HUES6 (cell line): ENCODE measurements around the gene ZEB2.

Source experiments
- H3K27ac ChIP-seq: 2 replicates; pipeline ENCODE4 v1.7.0; 2013; ENCODE audit warnings: low read depth, mild to moderate bottlenecking, low read length, inconsistent platforms
- H3K27me3 ChIP-seq: 2 replicates; pipeline ENCODE4 v1.6.1; 2013; ENCODE audit warnings: low read length; ENCODE audit not compliant: control insufficient read depth, insufficient read depth
- H3K36me3 ChIP-seq: 2 replicates; pipeline ENCODE4 v1.6.1; 2013; ENCODE audit warnings: low read length; ENCODE audit not compliant: control insufficient read depth, insufficient read depth
- H3K4me1 ChIP-seq: 2 replicates; pipeline ENCODE4 v1.6.1; 2013; ENCODE audit warnings: low read length; ENCODE audit not compliant: control insufficient read depth, insufficient read depth
- H3K4me3 ChIP-seq: 2 replicates; pipeline ENCODE4 v1.5.1; 2013; ENCODE audit warnings: low read depth, low read length
- H3K9ac ChIP-seq: one replicate; pipeline ENCODE4 v1.6.1; 2013; ENCODE audit warnings: mild to moderate bottlenecking, low read length
- H3K9me3 ChIP-seq: 2 replicates; pipeline ENCODE4 v1.6.1; 2013; ENCODE audit warnings: low read depth, low read length; ENCODE audit not compliant: control insufficient read depth, insufficient read depth

The ZEB2 gene

GRCh38 chr2:144518748-144519596 is 947 bp downstream of the ZEB2 start:
- Histone ChIP-seq H3K4me1 (peaks cover 37% of the 10 kb centered on the region), H3K9ac (peak overlapping the region; percentile 92)

GRCh38 chr2:144517866-144518747 is 1.8 kb downstream of the ZEB2 start:
- Histone ChIP-seq H3K9me3 (no peaks in the 10 kb centered on the region), H3K9ac (peak overlapping the region; percentile 92), H3K27ac (no peak overlapping the region; the same call in 1 of the 2 replicates), H3K27me3 (peaks cover 94% of the 10 kb centered on the region), H3K4me3 (peak overlapping the region; percentile 87), H3K36me3 (no peaks in the 10 kb centered on the region), H3K4me1 (peaks cover 42% of the 10 kb centered on the region)

More at GRCh38 chr2:144518748-144519596, 947 bp downstream of the ZEB2 start:
- no peaks in the 10 kb centered on the region for H3K9me3 ChIP-seq
- H3K36me3 ChIP-seq: no peaks in the 10 kb centered on the region
- H3K27me3 ChIP-seq: peaks cover 87% of the 10 kb centered on the region
- H3K27ac ChIP-seq: no peak overlapping the region
- peak overlapping the region; percentile 87 for H3K4me3 ChIP-seq

GRCh38 chr2:144516981-144517865 is 2.7 kb downstream of the ZEB2 start:
- Histone ChIP-seq H3K9ac (peak overlapping the region; percentile 92), H3K4me1 (peaks cover 51% of the 10 kb centered on the region), H3K36me3 (no peaks in the 10 kb centered on the region)

GRCh38 chr2:144516411-144516980 is 3.4 kb downstream of the ZEB2 start:
- Histone ChIP-seq H3K4me1 (peaks cover 56% of the 10 kb centered on the region), H3K9ac (peak overlapping the region; percentile 82), H3K4me3 (peak overlapping the region; percentile 62), H3K36me3 (no peaks in the 10 kb centered on the region), H3K27ac (no peak overlapping the region; the same call in 1 of the 2 replicates), H3K9me3 (no peaks in the 10 kb centered on the region), H3K27me3 (peaks cover 95% of the 10 kb centered on the region)

More at GRCh38 chr2:144516981-144517865, 2.7 kb downstream of the ZEB2 start:
- Histone ChIP-seq H3K9me3 (no peaks in the 10 kb centered on the region), H3K27ac (no peak overlapping the region; the same call in 1 of the 2 replicates), H3K4me3 (peak overlapping the region; percentile 87), H3K27me3 (peaks cover 94% of the 10 kb centered on the region)

- H3K27ac ChIP-seq: no peak overlapping the region; the same call in 1 of the 2 replicates
- H3K27me3 ChIP-seq: peaks cover 95% of the 10 kb centered on the region
- H3K4me3 ChIP-seq: peak overlapping the region; percentile 62
- peaks cover 56% of the 10 kb centered on the region for H3K4me1 ChIP-seq
- H3K9ac ChIP-seq: peak overlapping the region; percentile 82
- H3K36me3 ChIP-seq: no peaks in the 10 kb centered on the region
- no peaks in the 10 kb centered on the region for H3K9me3 ChIP-seq
Observed at GRCh38 chr2:144515696-144516410, 4.1 kb downstream of the ZEB2 start.

GRCh38 chr2:144515099-144515695 is 4.7 kb downstream of the ZEB2 start:
- H3K9me3 ChIP-seq: no peaks in the 10 kb centered on the region
- H3K4me1 ChIP-seq: peaks cover 58% of the 10 kb centered on the region
- peaks cover 89% of the 10 kb centered on the region for H3K27me3 ChIP-seq
- peak overlapping the region; percentile 62 for H3K4me3 ChIP-seq
- no peak overlapping the region for H3K27ac ChIP-seq
- peak overlapping the region; percentile 82 for H3K9ac ChIP-seq
- no peaks in the 10 kb centered on the region for H3K36me3 ChIP-seq

- Histone ChIP-seq H3K4me1 (peaks cover 63% of the 10 kb centered on the region), H3K9me3 (no peaks in the 10 kb centered on the region), H3K9ac (peak overlapping the region; percentile 5), H3K27me3 (peaks cover 86% of the 10 kb centered on the region), H3K4me3 (peak overlapping the region; percentile 28; the same call in 1 of the 2 replicates), H3K27ac (no peak overlapping the region), H3K36me3 (no peaks in the 10 kb centered on the region)
Observed at GRCh38 chr2:144514616-144515091, 5.3 kb downstream of the ZEB2 start.

GRCh38 chr2:144513388-144514101 is 6.4 kb downstream of the ZEB2 start:
- Histone ChIP-seq H3K27ac (no peak overlapping the region), H3K27me3 (peaks cover 83% of the 10 kb centered on the region), H3K4me3 (peak overlapping the region; percentile 43), H3K36me3 (no peaks in the 10 kb centered on the region), H3K9ac (peak overlapping the region; percentile 15), H3K9me3 (no peaks in the 10 kb centered on the region), H3K4me1 (peaks cover 72% of the 10 kb centered on the region)

GRCh38 chr2:144512891-144513351 is 7.0 kb downstream of the ZEB2 start:
- Histone ChIP-seq H3K9ac (no peak overlapping the region), H3K27me3 (peaks cover 83% of the 10 kb centered on the region), H3K4me1 (peaks cover 74% of the 10 kb centered on the region), H3K36me3 (no peaks in the 10 kb centered on the region), H3K27ac (no peak overlapping the region), H3K4me3 (peak overlapping the region; percentile 43), H3K9me3 (no peaks in the 10 kb centered on the region)
